ENCODE measurements around the gene EDN3. TPM values are rescaled to one million over a fixed set of nuclear protein-coding genes. Genes with fewer than 3 reads are reported as not detected.

EDN3 gene
- polyA plus RNA-seq, 2 donors: 10.9 to 23.6 TPM

- H3K4me1 ChIP-seq (ENCODE audit: control insufficient read depth in 2 of 2, insufficient read depth in 2 of 2, low read length in 1 of 2): no peaks in the 10 kb centered on the region
- WGBS, 2 donors: 89 to 92% methylated on average over 24 of the region's 24 CpGs
- no peaks in the 10 kb centered on the region for H3K27me3 ChIP-seq (ENCODE audit: control insufficient read depth in 1 of 2, insufficient read depth in 2 of 2, low read length in 2 of 2)
- no peaks in the 10 kb centered on the region for H3K36me3 ChIP-seq (ENCODE audit: control insufficient read depth in 2 of 2, insufficient read depth in 2 of 2, low read length in 1 of 2)
- no peaks in the 10 kb centered on the region for H3K9me3 ChIP-seq (ENCODE audit: control insufficient read depth in 2 of 2, insufficient read depth in 1 of 2, low read depth in 1 of 2, low read length in 1 of 2)
- H3K4me3 ChIP-seq (ENCODE audit: low read depth in 1 of 2, low read length in 2 of 2): no peak overlapping the region
- no peak overlapping the region for H3K27ac ChIP-seq (ENCODE audit: low read depth in 2 of 2, low read length in 1 of 2)
Measured at GRCh38 chr20:59365611-59366285, 65.3 kb downstream of the EDN3 start.

GRCh38 chr20:59371431-59371830 is 71.0 kb downstream of the EDN3 start:
- WGBS, 2 donors: 68 to 73% methylated on average over 6 of the region's 6 CpGs
- Histone ChIP-seq H3K9me3 (ENCODE audit: control insufficient read depth in 2 of 2, insufficient read depth in 1 of 2, low read depth in 1 of 2, low read length in 1 of 2) (no peaks in the 10 kb centered on the region), H3K36me3 (ENCODE audit: control insufficient read depth in 2 of 2, insufficient read depth in 2 of 2, low read length in 1 of 2) (no peaks in the 10 kb centered on the region)

GRCh38 chr20:59374261-59374660 is 73.8 kb downstream of the EDN3 start:
- no peak overlapping the region for H3K4me3 ChIP-seq (ENCODE audit: low read depth in 1 of 2, low read length in 2 of 2)

More at GRCh38 chr20:59371431-59371830, 71.0 kb downstream of the EDN3 start:
- Histone ChIP-seq H3K27ac (ENCODE audit: low read depth in 2 of 2, low read length in 1 of 2) (no peak overlapping the region), H3K4me1 (ENCODE audit: control insufficient read depth in 2 of 2, insufficient read depth in 2 of 2, low read length in 1 of 2) (peaks cover 0 to 2% of the 10 kb centered on the region in 2 donors), H3K4me3 (ENCODE audit: low read depth in 1 of 2, low read length in 2 of 2) (no peak overlapping the region), H3K27me3 (ENCODE audit: control insufficient read depth in 1 of 2, insufficient read depth in 2 of 2, low read length in 2 of 2) (no peaks in the 10 kb centered on the region)

GRCh38 chr20:59375541-59375940 is 75.1 kb downstream of the EDN3 start:
- 73 to 77% methylated on average over 3 of the region's 3 CpGs for WGBS, 2 donors
- no peak overlapping the region for H3K27ac ChIP-seq (ENCODE audit: low read depth in 2 of 2, low read length in 1 of 2)
- H3K27me3 ChIP-seq (ENCODE audit: control insufficient read depth in 1 of 2, insufficient read depth in 2 of 2, low read length in 2 of 2): no peaks in the 10 kb centered on the region
- H3K4me1 ChIP-seq (ENCODE audit: control insufficient read depth in 2 of 2, insufficient read depth in 2 of 2, low read length in 1 of 2): peaks cover 0 to 2% of the 10 kb centered on the region in 2 donors
- no peak overlapping the region for H3K4me3 ChIP-seq (ENCODE audit: low read depth in 1 of 2, low read length in 2 of 2)
- H3K9me3 ChIP-seq (ENCODE audit: control insufficient read depth in 2 of 2, insufficient read depth in 1 of 2, low read depth in 1 of 2, low read length in 1 of 2): no peaks in the 10 kb centered on the region
- no peaks in the 10 kb centered on the region for H3K36me3 ChIP-seq (ENCODE audit: control insufficient read depth in 2 of 2, insufficient read depth in 2 of 2, low read length in 1 of 2)

More at GRCh38 chr20:59374261-59374660, 73.8 kb downstream of the EDN3 start:
- Histone ChIP-seq H3K27me3 (ENCODE audit: control insufficient read depth in 1 of 2, insufficient read depth in 2 of 2, low read length in 2 of 2) (no peaks in the 10 kb centered on the region), H3K27ac (ENCODE audit: low read depth in 2 of 2, low read length in 1 of 2) (no peak overlapping the region), H3K4me1 (ENCODE audit: control insufficient read depth in 2 of 2, insufficient read depth in 2 of 2, low read length in 1 of 2) (peaks cover 0 to 2% of the 10 kb centered on the region in 2 donors), H3K36me3 (ENCODE audit: control insufficient read depth in 2 of 2, insufficient read depth in 2 of 2, low read length in 1 of 2) (no peaks in the 10 kb centered on the region), H3K9me3 (ENCODE audit: control insufficient read depth in 2 of 2, insufficient read depth in 1 of 2, low read depth in 1 of 2, low read length in 1 of 2) (no peaks in the 10 kb centered on the region)
- 62 to 70% methylated on average over 1 of the region's 1 CpG for WGBS, 2 donors

Other genes starting within 250 kb of the EDN3 start
- gene ZNF831, start 136.8 kb upstream of the EDN3 start, polyA plus RNA-seq: under 1 TPM; 0.09 to 0.16 TPM